Neuronal stem cell (in vitro differentiated cells): ENCODE data around the gene POLR1A.

Experiments
- DNase-seq: peaks from one replicate; pipeline ENCODE4 v3.0.0-alpha.2; 2013; ENCODE audit warnings: low spot score
- H2AFZ ChIP-seq: one replicate; pipeline ENCODE4 v1.6.1; 2013; ENCODE audit warnings: mild to moderate bottlenecking, low read length, inconsistent platforms
- H2AK5ac ChIP-seq: 2 replicates; pipeline ENCODE4 v1.6.1; 2013; ENCODE audit warnings: low read depth, mild to moderate bottlenecking, inconsistent platforms, low read length, moderate library complexity, mixed read lengths
- H2BK120ac ChIP-seq: 2 replicates; pipeline ENCODE4 v1.6.1; 2013; ENCODE audit warnings: low read depth, mild to moderate bottlenecking, inconsistent platforms, low read length, moderate library complexity, mixed read lengths
- H2BK12ac ChIP-seq: one replicate; pipeline ENCODE4 v1.6.1; 2013; ENCODE audit warnings: low read length, inconsistent platforms
- H2BK15ac ChIP-seq: 2 replicates; pipeline ENCODE4 v1.6.1; 2013; ENCODE audit warnings: mild to moderate bottlenecking, low read length, inconsistent platforms, mixed read lengths
- H2BK5ac ChIP-seq: one replicate; pipeline ENCODE4 v1.6.1; 2013; ENCODE audit warnings: inconsistent platforms, mild to moderate bottlenecking, low read length, moderate library complexity
- H3K14ac ChIP-seq: one replicate; pipeline ENCODE4 v1.6.1; 2013; ENCODE audit warnings: low read length, inconsistent platforms
- H3K18ac ChIP-seq: 2 replicates; pipeline ENCODE4 v1.6.1; 2013; ENCODE audit warnings: low read length, inconsistent platforms
- H3K23ac ChIP-seq: 2 replicates; pipeline ENCODE4 v1.6.1; 2013; ENCODE audit warnings: low read depth, mild to moderate bottlenecking, mixed read lengths, low read length, inconsistent platforms; ENCODE audit not compliant: poor library complexity
- H3K27ac ChIP-seq: replicated peaks from 3 replicates; pipeline ENCODE4 v1.5.1; 2013; ENCODE audit warnings: low read length, inconsistent platforms
- H3K27me3 ChIP-seq, 3 experiments: 2 replicates each; pipeline ENCODE4 v1.6.1; 2013; ENCODE audit warnings: low read length in 3 of 3, mild to moderate bottlenecking in 2 of 3, inconsistent platforms in 1 of 3, low read depth in 1 of 3, mixed read lengths in 1 of 3, moderate library complexity in 1 of 3; ENCODE audit not compliant: control insufficient read depth in 3 of 3, insufficient read depth in 3 of 3
- H3K36me3 ChIP-seq, 2 donors: replicated peaks in 1 of 2; 2 replicates each; pipeline ENCODE4 v1.6.1; 2013; ENCODE audit warnings: low read length in 2 of 2; ENCODE audit not compliant: control insufficient read depth in 2 of 2, insufficient read depth in 2 of 2
- H3K4ac ChIP-seq: 2 replicates; pipeline ENCODE4 v1.6.1; 2013; ENCODE audit warnings: inconsistent platforms, mild to moderate bottlenecking, low read length, moderate library complexity
- H3K4me1 ChIP-seq, 2 donors: 1 replicate in 1 of 2; 2 replicates in 1 of 2; pipeline ENCODE4 v1.6.1; 2013; ENCODE audit warnings: low read length in 2 of 2, low read depth in 1 of 2; ENCODE audit not compliant: control insufficient read depth in 2 of 2, insufficient read depth in 1 of 2
- H3K4me2 ChIP-seq: one replicate; pipeline ENCODE4 v1.6.1; 2013; ENCODE audit warnings: mild to moderate bottlenecking, low read length, inconsistent platforms; ENCODE audit not compliant: insufficient read depth, poor library complexity, severe bottlenecking
- H3K4me3 ChIP-seq, 2 donors: 2 replicates each; pipeline ENCODE4 v1.5.1; 2013; ENCODE audit warnings: low read length in 2 of 2, mild to moderate bottlenecking in 2 of 2, inconsistent platforms in 1 of 2, moderate library complexity in 1 of 2
- H3K79me1 ChIP-seq: one replicate; pipeline ENCODE4 v1.6.1; 2013; ENCODE audit warnings: low read depth, mild to moderate bottlenecking, inconsistent platforms, low read length, moderate library complexity
- H3K9ac ChIP-seq: one replicate; pipeline ENCODE4 v1.6.1; 2013; ENCODE audit warnings: mild to moderate bottlenecking, low read depth, low read length, inconsistent platforms; ENCODE audit not compliant: poor library complexity
- H3K9me3 ChIP-seq, 2 donors: replicated peaks in 1 of 2; 2 replicates each; pipeline versions ENCODE3 to v1.6.1; 2013; ENCODE audit warnings: low read length in 2 of 2, mild to moderate bottlenecking in 2 of 2, inconsistent platforms in 1 of 2, low read depth in 1 of 2, mixed read lengths in 1 of 2, moderate library complexity in 1 of 2; ENCODE audit not compliant: control insufficient read depth in 2 of 2, insufficient read depth in 1 of 2
- H4K8ac ChIP-seq: one replicate; pipeline ENCODE4 v1.6.1; 2013; ENCODE audit warnings: low read depth, mild to moderate bottlenecking, inconsistent platforms, low read length, moderate library complexity
- H4K91ac ChIP-seq: one replicate; pipeline ENCODE4 v1.6.1; 2013; ENCODE audit warnings: low read length, low read depth, mild to moderate bottlenecking, inconsistent platforms; ENCODE audit not compliant: poor library complexity
- WGBS, 2 donors: extraction: QIAGEN DNeasy Blood & Tissue Kit; methylation state at CpG; one replicate each; pipeline ENCODE4 v1.1.7; 2013; ENCODE audit warnings: missing lambda C conversion rate in 2 of 2, mixed read lengths in 1 of 2; ENCODE audit not compliant: insufficient read length in 2 of 2, insufficient replicate concordance in 1 of 2; ENCODE audit errors: extremely low coverage in 2 of 2; 5-methylcytosine and 5-hydroxymethylcytosine counted together

Gene POLR1A

GRCh38 chr2:86062043-86062442 is 43.6 kb downstream of the POLR1A start:
- H3K18ac ChIP-seq: no peak overlapping the region
- no peak overlapping the region for H3K4me3 ChIP-seq
- H3K79me1 ChIP-seq: no peaks in the 10 kb centered on the region
- H3K14ac ChIP-seq: no peak overlapping the region
- no peak for DNase-seq
- WGBS, 2 donors: no CpG with 5 or more reads among the region's 2 CpGs
- no peak overlapping the region for H3K9ac ChIP-seq
- H4K91ac ChIP-seq: no peak overlapping the region
- no peak overlapping the region for H2AK5ac ChIP-seq
- no peak overlapping the region for H2BK15ac ChIP-seq
- peaks cover 0 to 2% (median 0%) of the 10 kb centered on the region in 3 experiments for H3K27me3 ChIP-seq
- no peak overlapping the region for H2AFZ ChIP-seq
- no peak overlapping the region for H2BK5ac ChIP-seq
- H3K23ac ChIP-seq: no peak overlapping the region
- H2BK12ac ChIP-seq: no peak overlapping the region
- no peak overlapping the region for H4K8ac ChIP-seq
- peaks cover 0 to 21% of the 10 kb centered on the region in 2 donors for H3K9me3 ChIP-seq
- no peak overlapping the region for H3K4me2 ChIP-seq
- H3K4me1 ChIP-seq: no peaks in the 10 kb centered on the region
- H3K36me3 ChIP-seq: peaks cover 14 to 96% of the 10 kb centered on the region in 2 donors
- no peak overlapping the region for H3K4ac ChIP-seq
- no peak overlapping the region for H3K27ac ChIP-seq
- H2BK120ac ChIP-seq: no peak overlapping the region

- DNase-seq: no peak
- H2BK120ac ChIP-seq: no peak overlapping the region
- H3K23ac ChIP-seq: no peak overlapping the region
- no peak overlapping the region for H3K4ac ChIP-seq
- H3K27me3 ChIP-seq: peaks cover 0 to 2% (median 0%) of the 10 kb centered on the region in 3 experiments
- no peaks in the 10 kb centered on the region for H3K4me1 ChIP-seq
- H3K14ac ChIP-seq: no peak overlapping the region
- H3K4me3 ChIP-seq: no peak overlapping the region
- no peak overlapping the region for H2BK5ac ChIP-seq
- no peak overlapping the region for H2BK15ac ChIP-seq
- H3K27ac ChIP-seq: no peak overlapping the region
- H2AFZ ChIP-seq: no peak overlapping the region
- H2AK5ac ChIP-seq: no peak overlapping the region
- no peaks in the 10 kb centered on the region for H3K9me3 ChIP-seq
- peaks cover 25 to 91% of the 10 kb centered on the region in 2 donors for H3K36me3 ChIP-seq
- no peak overlapping the region for H3K4me2 ChIP-seq
- H2BK12ac ChIP-seq: no peak overlapping the region
- no peak overlapping the region for H4K8ac ChIP-seq
- no peak overlapping the region for H3K18ac ChIP-seq
- H3K9ac ChIP-seq: no peak overlapping the region
- H3K79me1 ChIP-seq: peaks cover 2% of the 10 kb centered on the region
- H4K91ac ChIP-seq: no peak overlapping the region
- WGBS, 2 donors: no CpG with 5 or more reads among the region's 4 CpGs
Measured at GRCh38 chr2:86056590-86057331, 48.9 kb downstream of the POLR1A start.

DNA sequence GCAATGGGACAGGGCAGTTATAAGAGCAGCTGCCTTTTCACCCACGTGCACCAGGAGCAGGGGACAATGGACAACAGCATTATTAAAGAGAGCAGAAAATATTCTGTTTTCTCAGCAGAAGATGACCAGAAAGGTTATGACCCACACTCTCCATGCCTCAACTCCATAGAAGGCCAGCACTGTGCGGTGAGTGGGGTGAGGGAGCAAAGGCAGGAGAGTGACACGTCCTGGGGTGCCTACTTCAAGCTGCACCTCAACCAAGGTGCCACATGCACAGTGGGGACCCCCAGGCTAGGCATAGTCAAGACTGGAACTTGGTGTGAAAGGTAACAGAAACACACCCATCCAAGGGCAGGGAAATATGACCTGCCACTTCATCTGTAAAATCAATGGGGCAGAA is 50.4 kb downstream of the POLR1A start:
- Histone ChIP-seq H2BK120ac (no peak overlapping the region), H2AK5ac (no peak overlapping the region), H3K4me2 (no peak overlapping the region), H3K27ac (no peak overlapping the region), H3K4me3 (no peak overlapping the region), H4K91ac (no peak overlapping the region), H3K4me1 (no peaks in the 10 kb centered on the region), H3K79me1 (peaks cover 2% of the 10 kb centered on the region), H2BK12ac (no peak overlapping the region), H3K27me3 (peaks cover 0 to 2% (median 0%) of the 10 kb centered on the region in 3 experiments), H3K4ac (no peak overlapping the region), H4K8ac (no peak overlapping the region), H3K18ac (no peak overlapping the region), H2BK15ac (no peak overlapping the region), H3K14ac (no peak overlapping the region), H3K9me3 (no peaks in the 10 kb centered on the region), H3K23ac (no peak overlapping the region), H3K36me3 (peaks cover 30 to 91% of the 10 kb centered on the region in 2 donors), H2AFZ (no peak overlapping the region), H2BK5ac (no peak overlapping the region), H3K9ac (no peak overlapping the region)
- no peak for DNase-seq
- no CpG with 5 or more reads among the region's 3 CpGs for WGBS, 2 donors

- no peak for DNase-seq
- H4K8ac ChIP-seq: no peak overlapping the region
- no peak overlapping the region for H2BK12ac ChIP-seq
- no peak overlapping the region for H3K4ac ChIP-seq
- no peak overlapping the region for H3K14ac ChIP-seq
- no CpG with 5 or more reads among the region's 10 CpGs for WGBS, 2 donors
- H3K27ac ChIP-seq: no peak overlapping the region
- no peak overlapping the region for H3K4me2 ChIP-seq
- peaks cover 2% of the 10 kb centered on the region for H3K79me1 ChIP-seq
- H3K9me3 ChIP-seq: no peaks in the 10 kb centered on the region
- peaks cover 32 to 89% of the 10 kb centered on the region in 2 donors for H3K36me3 ChIP-seq
- no peak overlapping the region for H3K9ac ChIP-seq
- no peak overlapping the region for H3K4me3 ChIP-seq
- no peak overlapping the region for H4K91ac ChIP-seq
- H3K23ac ChIP-seq: no peak overlapping the region
- peaks cover 0 to 2% (median 0%) of the 10 kb centered on the region in 3 experiments for H3K27me3 ChIP-seq
- H3K4me1 ChIP-seq: no peaks in the 10 kb centered on the region
- no peak overlapping the region for H2BK15ac ChIP-seq
- H2AFZ ChIP-seq: no peak overlapping the region
- H2BK120ac ChIP-seq: no peak overlapping the region
- H2AK5ac ChIP-seq: no peak overlapping the region
- H3K18ac ChIP-seq: no peak overlapping the region
- no peak overlapping the region for H2BK5ac ChIP-seq
Measured at GRCh38 chr2:86054535-86055082, 51.1 kb downstream of the POLR1A start.
